Measurements from ENCODE around the gene TRNAU1AP.

DNA sequence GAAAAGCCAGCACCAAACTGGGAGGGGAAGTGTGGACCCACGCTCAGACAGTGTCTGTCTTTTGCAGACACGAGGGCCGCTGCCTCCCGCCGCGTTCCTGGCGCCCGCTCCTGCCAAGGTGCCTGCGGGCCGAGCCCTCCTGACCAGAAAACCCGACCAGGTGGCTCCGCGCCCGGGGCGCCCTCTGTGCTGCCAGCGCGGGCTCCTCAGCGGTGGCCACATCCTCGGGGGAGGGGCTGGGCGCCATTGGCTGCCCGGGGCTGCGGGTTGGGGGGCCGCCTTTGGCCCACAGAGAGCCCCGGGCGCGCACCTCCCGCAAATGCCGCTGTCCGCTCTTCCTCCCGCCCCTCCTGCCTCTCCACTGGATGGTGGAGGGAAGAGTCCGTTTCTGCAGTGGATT, 22.4 kb upstream of the TRNAU1AP start:
- TF ChIP-seq, protein P1, sequence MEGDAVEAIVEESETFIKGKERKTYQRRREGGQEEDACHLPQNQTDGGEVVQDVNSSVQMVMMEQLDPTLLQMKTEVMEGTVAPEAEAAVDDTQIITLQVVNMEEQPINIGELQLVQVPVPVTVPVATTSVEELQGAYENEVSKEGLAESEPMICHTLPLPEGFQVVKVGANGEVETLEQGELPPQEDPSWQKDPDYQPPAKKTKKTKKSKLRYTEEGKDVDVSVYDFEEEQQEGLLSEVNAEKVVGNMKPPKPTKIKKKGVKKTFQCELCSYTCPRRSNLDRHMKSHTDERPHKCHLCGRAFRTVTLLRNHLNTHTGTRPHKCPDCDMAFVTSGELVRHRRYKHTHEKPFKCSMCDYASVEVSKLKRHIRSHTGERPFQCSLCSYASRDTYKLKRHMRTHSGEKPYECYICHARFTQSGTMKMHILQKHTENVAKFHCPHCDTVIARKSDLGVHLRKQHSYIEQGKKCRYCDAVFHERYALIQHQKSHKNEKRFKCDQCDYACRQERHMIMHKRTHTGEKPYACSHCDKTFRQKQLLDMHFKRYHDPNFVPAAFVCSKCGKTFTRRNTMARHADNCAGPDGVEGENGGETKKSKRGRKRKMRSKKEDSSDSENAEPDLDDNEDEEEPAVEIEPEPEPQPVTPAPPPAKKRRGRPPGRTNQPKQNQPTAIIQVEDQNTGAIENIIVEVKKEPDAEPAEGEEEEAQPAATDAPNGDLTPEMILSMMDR (conservative IDR thresholded peaks at IDR 0.05), result no peak
- no peak for TF ChIP-seq EZH2 (IDR thresholded peaks at IDR 0.05; ENCODE audit: low read depth)

All from PC-9 (cell line).